22Rv1 (cell line): ENCODE measurements around the gene ZNF181.

Source experiments
- CTCF ChIP-seq: fragments of 450-650 bp; IDR thresholded peaks from 2 replicates; pipeline ENCODE4 v1.5.1; 2017; ENCODE audit warnings: mild to moderate bottlenecking
- ZFX ChIP-seq: fragments of 450-650 bp; IDR thresholded peaks from 2 replicates; pipeline ENCODE4 v1.6.1; 2017; ENCODE audit warnings: antibody characterized with exemption, borderline replicate concordance

GRCh38 chr19:34766386-34766785 is 32.3 kb downstream of the ZNF181 start:
- TF ChIP-seq CTCF = no peak
- no peak for TF ChIP-seq ZFX
